HEK293 (cell line): ENCODE results near the gene RBMS1.
A peak's percentile ranks its signal among the peaks of the same experiment; 100 is the strongest.

Source experiments
- CTCF ChIA-PET: fragments of 350-600 bp; formaldehyde crosslinking; extraction: SDS; loops from one replicate; lab custom pipeline; 2021; ENCODE audit warnings: antibody characterized with exemption; lab: Yijun Ruan, JAX
- POLR2A ChIA-PET: fragments of 300-600 bp; formaldehyde crosslinking; extraction: SDS; loops from one replicate; lab custom pipeline; 2020; ENCODE audit warnings: antibody characterized with exemption, inconsistent platforms; lab: Yijun Ruan, JAX
- H3K27ac ChIP-seq: fragments of 200-500 bp; sonication (Bioruptor generic); 2 replicates; pipeline ENCODE4 v1.5.1; 2014; ENCODE audit warnings: low read depth, low read length, control low read depth, inconsistent platforms; ENCODE audit errors: extremely low read depth
- H3K36me3 ChIP-seq, 2 experiments: fragments of 200-500 bp in 1 of 2; sonication (Bioruptor generic) in 1 of 2; 1 replicate in 1 of 2; 2 replicates in 1 of 2; pipeline ENCODE4 v1.5.1; 2014 to 2017; ENCODE audit warnings: inconsistent platforms in 2 of 2, low read length in 2 of 2; ENCODE audit not compliant: control insufficient read depth in 2 of 2, insufficient read depth in 1 of 2
- H3K4me1 ChIP-seq: fragments of 200-500 bp; sonication (Bioruptor generic); 2 replicates; pipeline ENCODE4 v1.5.1; 2014; ENCODE audit warnings: mild to moderate bottlenecking, low read length, inconsistent platforms; ENCODE audit not compliant: control insufficient read depth, insufficient read depth
- H3K4me3 ChIP-seq: 2 replicates; pipeline ENCODE4 v1.5.1; 2011; ENCODE audit warnings: low read depth, mild to moderate bottlenecking, control low read depth, low read length, moderate library complexity
- H3K9me3 ChIP-seq: fragments of 200-500 bp; sonication (Bioruptor generic); 2 replicates; pipeline ENCODE4 v1.5.1; 2014; ENCODE audit warnings: low read depth, low read length, inconsistent platforms; ENCODE audit not compliant: control insufficient read depth, insufficient read depth
- GLI2 ChIP-seq: fragments of 450-650 bp; formaldehyde crosslinking; IDR thresholded peaks from 2 replicates; pipeline ENCODE4; 2017; ENCODE audit warnings: missing biosample characterization, missing genetic modification characterization, low read depth, borderline replicate concordance
- GLIS2 ChIP-seq: fragments of 450-650 bp; formaldehyde crosslinking; IDR thresholded peaks from 2 replicates; pipeline ENCODE4 v1.5.1; 2016; ENCODE audit warnings: missing biosample characterization, missing genetic modification characterization
- KLF1 ChIP-seq: fragments of 450-650 bp; formaldehyde crosslinking; IDR thresholded peaks from 2 replicates; pipeline ENCODE4 v1.5.1; 2016; ENCODE audit warnings: missing biosample characterization, missing genetic modification characterization
- REPIN1 ChIP-seq: fragments of 450-650 bp; formaldehyde crosslinking; IDR thresholded peaks from 2 replicates; pipeline ENCODE4 v1.5.1; 2017; ENCODE audit warnings: missing biosample characterization, missing genetic modification characterization, low read depth
- SP7 ChIP-seq: fragments of 450-650 bp; formaldehyde crosslinking; IDR thresholded peaks from 2 replicates; pipeline ENCODE4 v1.5.1; 2016; ENCODE audit warnings: missing biosample characterization, missing genetic modification characterization
- WT1 ChIP-seq: fragments of 450-650 bp; formaldehyde crosslinking; IDR thresholded peaks from 2 replicates; pipeline ENCODE4 v1.5.1; 2016; ENCODE audit warnings: missing biosample characterization, missing genetic modification characterization
- ZBTB20 ChIP-seq: fragments of 450-650 bp; formaldehyde crosslinking; IDR thresholded peaks from 2 replicates; pipeline ENCODE4 v1.5.1; 2016; ENCODE audit warnings: missing biosample characterization, missing genetic modification characterization
- ZBTB8A ChIP-seq: fragments of 450-650 bp; formaldehyde crosslinking; IDR thresholded peaks from 2 replicates; pipeline ENCODE4 v1.5.1; 2016; ENCODE audit warnings: missing biosample characterization, missing genetic modification characterization
- ZFHX2 ChIP-seq: fragments of 450-650 bp; formaldehyde crosslinking; conservative IDR thresholded peaks from 2 replicates; pipeline ENCODE4 v1.5.1; 2016; ENCODE audit warnings: missing biosample characterization, missing genetic modification characterization
- ZFP69B ChIP-seq: fragments of 450-650 bp; formaldehyde crosslinking; IDR thresholded peaks from 2 replicates; pipeline ENCODE4 v1.5.1; 2016; ENCODE audit warnings: missing biosample characterization, missing genetic modification characterization
- ZNF138 ChIP-seq: fragments of 450-650 bp; formaldehyde crosslinking; IDR thresholded peaks from 2 replicates; pipeline ENCODE4 v1.5.1; 2016; ENCODE audit warnings: missing biosample characterization, missing genetic modification characterization, borderline replicate concordance
- ZNF146 ChIP-seq: fragments of 450-650 bp; formaldehyde crosslinking; IDR thresholded peaks from 2 replicates; pipeline ENCODE4 v1.5.1; 2016; ENCODE audit warnings: missing biosample characterization, missing genetic modification characterization
- ZNF16 ChIP-seq: fragments of 450-650 bp; formaldehyde crosslinking; IDR thresholded peaks from 2 replicates; pipeline ENCODE4 v1.5.1; 2016; ENCODE audit warnings: low read depth, missing biosample characterization, missing genetic modification characterization
- ZNF175 ChIP-seq: fragments of 450-650 bp; formaldehyde crosslinking; IDR thresholded peaks from 2 replicates; pipeline ENCODE4 v1.5.1; 2016; ENCODE audit warnings: missing biosample characterization, missing genetic modification characterization
- ZNF426 ChIP-seq: fragments of 450-650 bp; formaldehyde crosslinking; IDR thresholded peaks from 2 replicates; pipeline ENCODE4 v1.5.1; 2017; ENCODE audit warnings: missing biosample characterization, missing genetic modification characterization, mild to moderate bottlenecking, inconsistent platforms, moderate library complexity
- ZNF473 ChIP-seq: fragments of 450-650 bp; formaldehyde crosslinking; IDR thresholded peaks from 2 replicates; pipeline ENCODE4 v1.5.1; 2017; ENCODE audit warnings: missing biosample characterization, missing genetic modification characterization
- ZNF555 ChIP-seq: fragments of 450-650 bp; formaldehyde crosslinking; conservative IDR thresholded peaks from 2 replicates; pipeline ENCODE4 v1.5.1; 2017; ENCODE audit warnings: missing biosample characterization, mild to moderate bottlenecking, missing genetic modification characterization, inconsistent platforms
- ZNF792 ChIP-seq: fragments of 450-650 bp; formaldehyde crosslinking; IDR thresholded peaks from 2 replicates; pipeline ENCODE4 v1.5.1; 2016; ENCODE audit warnings: missing biosample characterization, missing genetic modification characterization
- TF ChIP-seq, protein P1 (sequence below): fragments of 450-650 bp; formaldehyde crosslinking; IDR thresholded peaks from 2 replicates; pipeline ENCODE4 v1.5.1; 2016; ENCODE audit warnings: missing biosample characterization, missing genetic modification characterization
- TF ChIP-seq, protein P2 (sequence below): fragments of 450-650 bp; formaldehyde crosslinking; conservative IDR thresholded peaks from 2 replicates; pipeline ENCODE4 v1.5.1; 2016; ENCODE audit warnings: low read depth, missing biosample characterization, missing genetic modification characterization
- TF ChIP-seq, protein P3 (sequence below): fragments of 450-650 bp; formaldehyde crosslinking; optimal IDR thresholded peaks from 2 replicates; pipeline ENCODE3; 2016; ENCODE audit warnings: missing biosample characterization, mild to moderate bottlenecking, missing genetic modification characterization
- TF ChIP-seq, protein P4 (sequence below): fragments of 450-650 bp; formaldehyde crosslinking; IDR thresholded peaks from 2 replicates; pipeline ENCODE4 v1.5.1; 2017; ENCODE audit warnings: missing biosample characterization, mild to moderate bottlenecking, missing genetic modification characterization, moderate library complexity
- TF ChIP-seq, protein P5 (sequence below): fragments of 450-650 bp; formaldehyde crosslinking; IDR thresholded peaks from 2 replicates; pipeline ENCODE4 v1.5.1; 2017; ENCODE audit warnings: missing biosample characterization, missing genetic modification characterization
- TF ChIP-seq, protein P6 (sequence below): fragments of 450-650 bp; formaldehyde crosslinking; IDR thresholded peaks from 2 replicates; pipeline ENCODE4 v1.5.1; 2016; ENCODE audit warnings: missing biosample characterization, missing genetic modification characterization

Gene RBMS1

DNA sequence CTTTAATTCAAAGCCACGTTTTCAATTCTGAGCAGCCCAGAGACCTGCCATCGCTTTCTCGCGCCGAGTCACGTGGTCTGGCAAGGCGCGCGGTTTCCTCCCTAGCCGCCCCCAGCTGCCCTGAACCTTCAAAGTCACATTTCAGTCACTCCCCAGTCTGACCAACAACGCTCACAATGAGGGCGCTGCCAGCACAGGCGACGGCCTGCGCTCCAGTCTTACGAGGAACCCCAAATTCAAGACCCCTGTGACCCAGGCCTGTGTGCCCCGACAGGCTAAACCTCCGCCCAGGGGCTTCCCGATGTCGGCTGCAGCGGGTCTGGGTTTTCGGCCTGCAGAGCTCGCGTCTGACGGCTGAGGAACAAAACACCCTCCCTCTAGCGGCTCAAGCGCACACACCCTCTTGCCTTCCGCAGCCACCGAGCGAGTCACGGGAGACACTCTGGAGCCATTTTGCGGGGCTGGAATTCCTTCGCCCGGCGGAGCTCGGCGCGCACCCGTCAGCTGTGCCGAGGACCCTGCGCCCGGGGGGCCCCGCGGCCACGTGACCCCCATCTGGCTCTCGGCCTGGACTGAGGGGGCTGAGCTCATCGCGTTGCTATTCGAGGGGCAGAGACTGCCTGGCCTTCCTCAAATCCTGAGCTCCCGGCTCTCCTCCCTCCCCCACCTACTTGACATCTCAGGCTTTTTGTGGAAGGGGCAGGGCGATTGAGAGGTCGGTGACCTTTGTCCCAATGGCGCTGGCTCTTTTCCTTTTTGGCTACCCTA is 223.6 kb downstream of the RBMS1 start (continued):
- TF ChIP-seq ZNF16 (no peak), ZFHX2 (tag by site-specific recombination) (peak; percentile 33; the same call in 1 of the 2 replicates), ZNF792 (tag by site-specific recombination) (no peak), GLIS2 (peak; percentile 88), KLF1 (tag by site-specific recombination) (0 out of 2 replicates have a peak, but pooled peaks have one; percentile 26), ZBTB20 (tag by site-specific recombination) (peak; percentile 75; the same call in 1 of the 2 replicates)
- TF ChIP-seq, protein P1, sequence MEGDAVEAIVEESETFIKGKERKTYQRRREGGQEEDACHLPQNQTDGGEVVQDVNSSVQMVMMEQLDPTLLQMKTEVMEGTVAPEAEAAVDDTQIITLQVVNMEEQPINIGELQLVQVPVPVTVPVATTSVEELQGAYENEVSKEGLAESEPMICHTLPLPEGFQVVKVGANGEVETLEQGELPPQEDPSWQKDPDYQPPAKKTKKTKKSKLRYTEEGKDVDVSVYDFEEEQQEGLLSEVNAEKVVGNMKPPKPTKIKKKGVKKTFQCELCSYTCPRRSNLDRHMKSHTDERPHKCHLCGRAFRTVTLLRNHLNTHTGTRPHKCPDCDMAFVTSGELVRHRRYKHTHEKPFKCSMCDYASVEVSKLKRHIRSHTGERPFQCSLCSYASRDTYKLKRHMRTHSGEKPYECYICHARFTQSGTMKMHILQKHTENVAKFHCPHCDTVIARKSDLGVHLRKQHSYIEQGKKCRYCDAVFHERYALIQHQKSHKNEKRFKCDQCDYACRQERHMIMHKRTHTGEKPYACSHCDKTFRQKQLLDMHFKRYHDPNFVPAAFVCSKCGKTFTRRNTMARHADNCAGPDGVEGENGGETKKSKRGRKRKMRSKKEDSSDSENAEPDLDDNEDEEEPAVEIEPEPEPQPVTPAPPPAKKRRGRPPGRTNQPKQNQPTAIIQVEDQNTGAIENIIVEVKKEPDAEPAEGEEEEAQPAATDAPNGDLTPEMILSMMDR (tag by site-specific recombination) = peak; percentile 94
- TF ChIP-seq, protein P2, sequence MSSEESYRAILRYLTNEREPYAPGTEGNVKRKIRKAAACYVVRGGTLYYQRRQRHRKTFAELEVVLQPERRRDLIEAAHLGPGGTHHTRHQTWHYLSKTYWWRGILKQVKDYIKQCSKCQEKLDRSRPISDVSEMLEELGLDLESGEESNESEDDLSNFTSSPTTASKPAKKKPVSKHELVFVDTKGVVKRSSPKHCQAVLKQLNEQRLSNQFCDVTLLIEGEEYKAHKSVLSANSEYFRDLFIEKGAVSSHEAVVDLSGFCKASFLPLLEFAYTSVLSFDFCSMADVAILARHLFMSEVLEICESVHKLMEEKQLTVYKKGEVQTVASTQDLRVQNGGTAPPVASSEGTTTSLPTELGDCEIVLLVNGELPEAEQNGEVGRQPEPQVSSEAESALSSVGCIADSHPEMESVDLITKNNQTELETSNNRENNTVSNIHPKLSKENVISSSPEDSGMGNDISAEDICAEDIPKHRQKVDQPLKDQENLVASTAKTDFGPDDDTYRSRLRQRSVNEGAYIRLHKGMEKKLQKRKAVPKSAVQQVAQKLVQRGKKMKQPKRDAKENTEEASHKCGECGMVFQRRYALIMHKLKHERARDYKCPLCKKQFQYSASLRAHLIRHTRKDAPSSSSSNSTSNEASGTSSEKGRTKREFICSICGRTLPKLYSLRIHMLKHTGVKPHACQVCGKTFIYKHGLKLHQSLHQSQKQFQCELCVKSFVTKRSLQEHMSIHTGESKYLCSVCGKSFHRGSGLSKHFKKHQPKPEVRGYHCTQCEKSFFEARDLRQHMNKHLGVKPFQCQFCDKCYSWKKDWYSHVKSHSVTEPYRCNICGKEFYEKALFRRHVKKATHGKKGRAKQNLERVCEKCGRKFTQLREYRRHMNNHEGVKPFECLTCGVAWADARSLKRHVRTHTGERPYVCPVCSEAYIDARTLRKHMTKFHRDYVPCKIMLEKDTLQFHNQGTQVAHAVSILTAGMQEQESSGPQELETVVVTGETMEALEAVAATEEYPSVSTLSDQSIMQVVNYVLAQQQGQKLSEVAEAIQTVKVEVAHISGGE = 0 out of 2 replicates have a peak, but pooled peaks have one; percentile 14

DNA sequence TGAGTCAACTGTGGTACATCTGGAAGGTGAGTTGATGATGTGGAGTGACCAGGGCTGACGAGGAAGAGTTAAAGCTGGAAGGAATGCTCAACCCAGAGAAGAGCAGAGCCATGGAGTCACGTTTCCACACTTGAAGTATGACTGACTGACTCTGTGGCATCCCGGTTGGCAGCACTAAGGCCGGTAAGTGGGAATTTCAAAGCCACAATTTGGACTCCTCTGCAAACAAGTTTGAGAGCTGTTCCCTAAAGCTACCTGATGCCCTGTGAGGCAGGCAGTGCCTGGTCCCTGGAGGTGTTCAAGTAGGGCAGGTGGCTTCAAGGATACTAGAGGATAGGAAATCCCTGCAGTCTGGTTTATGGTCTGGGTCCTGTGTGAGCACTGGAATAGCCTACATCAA is 224.2 kb downstream of the RBMS1 start:
- no peak overlapping the region for H3K4me3 ChIP-seq
- POLR2A ChIA-PET = interaction anchor here (1.1 to 1.5 kb wide), 4 partner anchors 28 to 160 kb away, joined by 3 to 6 read pairs (median 4); no protein-coding TSS in a partner anchor
- TF ChIP-seq ZNF146 (no peak), ZFP69B (no peak), ZNF138 (tag by site-specific recombination) (no peak), SP7 (tag by site-specific recombination) (no peak), ZNF426 (no peak), ZNF473 (tag by site-specific recombination) (no peak), REPIN1 (tag by site-specific recombination) (no peak), ZBTB8A (tag by site-specific recombination) (no peak), ZNF175 (tag by site-specific recombination) (no peak), GLI2 (tag by site-specific recombination) (no peak), WT1 (tag by site-specific recombination) (no peak), ZNF555 (tag by site-specific recombination) (no peak)
- TF ChIP-seq, protein P3, sequence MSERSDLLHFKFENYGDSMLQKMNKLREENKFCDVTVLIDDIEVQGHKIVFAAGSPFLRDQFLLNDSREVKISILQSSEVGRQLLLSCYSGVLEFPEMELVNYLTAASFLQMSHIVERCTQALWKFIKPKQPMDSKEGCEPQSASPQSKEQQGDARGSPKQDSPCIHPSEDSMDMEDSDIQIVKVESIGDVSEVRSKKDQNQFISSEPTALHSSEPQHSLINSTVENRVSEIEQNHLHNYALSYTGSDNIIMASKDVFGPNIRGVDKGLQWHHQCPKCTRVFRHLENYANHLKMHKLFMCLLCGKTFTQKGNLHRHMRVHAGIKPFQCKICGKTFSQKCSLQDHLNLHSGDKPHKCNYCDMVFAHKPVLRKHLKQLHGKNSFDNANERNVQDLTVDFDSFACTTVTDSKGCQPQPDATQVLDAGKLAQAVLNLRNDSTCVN (tag by site-specific recombination) = no peak
- TF ChIP-seq, protein P4, sequence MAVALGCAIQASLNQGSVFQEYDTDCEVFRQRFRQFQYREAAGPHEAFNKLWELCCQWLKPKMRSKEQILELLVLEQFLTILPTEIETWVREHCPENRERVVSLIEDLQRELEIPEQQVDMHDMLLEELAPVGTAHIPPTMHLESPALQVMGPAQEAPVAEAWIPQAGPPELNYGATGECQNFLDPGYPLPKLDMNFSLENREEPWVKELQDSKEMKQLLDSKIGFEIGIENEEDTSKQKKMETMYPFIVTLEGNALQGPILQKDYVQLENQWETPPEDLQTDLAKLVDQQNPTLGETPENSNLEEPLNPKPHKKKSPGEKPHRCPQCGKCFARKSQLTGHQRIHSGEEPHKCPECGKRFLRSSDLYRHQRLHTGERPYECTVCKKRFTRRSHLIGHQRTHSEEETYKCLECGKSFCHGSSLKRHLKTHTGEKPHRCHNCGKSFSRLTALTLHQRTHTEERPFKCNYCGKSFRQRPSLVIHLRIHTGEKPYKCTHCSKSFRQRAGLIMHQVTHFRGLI = no peak
- TF ChIP-seq, protein P5, sequence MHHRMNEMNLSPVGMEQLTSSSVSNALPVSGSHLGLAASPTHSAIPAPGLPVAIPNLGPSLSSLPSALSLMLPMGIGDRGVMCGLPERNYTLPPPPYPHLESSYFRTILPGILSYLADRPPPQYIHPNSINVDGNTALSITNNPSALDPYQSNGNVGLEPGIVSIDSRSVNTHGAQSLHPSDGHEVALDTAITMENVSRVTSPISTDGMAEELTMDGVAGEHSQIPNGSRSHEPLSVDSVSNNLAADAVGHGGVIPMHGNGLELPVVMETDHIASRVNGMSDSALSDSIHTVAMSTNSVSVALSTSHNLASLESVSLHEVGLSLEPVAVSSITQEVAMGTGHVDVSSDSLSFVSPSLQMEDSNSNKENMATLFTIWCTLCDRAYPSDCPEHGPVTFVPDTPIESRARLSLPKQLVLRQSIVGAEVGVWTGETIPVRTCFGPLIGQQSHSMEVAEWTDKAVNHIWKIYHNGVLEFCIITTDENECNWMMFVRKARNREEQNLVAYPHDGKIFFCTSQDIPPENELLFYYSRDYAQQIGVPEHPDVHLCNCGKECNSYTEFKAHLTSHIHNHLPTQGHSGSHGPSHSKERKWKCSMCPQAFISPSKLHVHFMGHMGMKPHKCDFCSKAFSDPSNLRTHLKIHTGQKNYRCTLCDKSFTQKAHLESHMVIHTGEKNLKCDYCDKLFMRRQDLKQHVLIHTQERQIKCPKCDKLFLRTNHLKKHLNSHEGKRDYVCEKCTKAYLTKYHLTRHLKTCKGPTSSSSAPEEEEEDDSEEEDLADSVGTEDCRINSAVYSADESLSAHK = no peak
- TF ChIP-seq, protein P6, sequence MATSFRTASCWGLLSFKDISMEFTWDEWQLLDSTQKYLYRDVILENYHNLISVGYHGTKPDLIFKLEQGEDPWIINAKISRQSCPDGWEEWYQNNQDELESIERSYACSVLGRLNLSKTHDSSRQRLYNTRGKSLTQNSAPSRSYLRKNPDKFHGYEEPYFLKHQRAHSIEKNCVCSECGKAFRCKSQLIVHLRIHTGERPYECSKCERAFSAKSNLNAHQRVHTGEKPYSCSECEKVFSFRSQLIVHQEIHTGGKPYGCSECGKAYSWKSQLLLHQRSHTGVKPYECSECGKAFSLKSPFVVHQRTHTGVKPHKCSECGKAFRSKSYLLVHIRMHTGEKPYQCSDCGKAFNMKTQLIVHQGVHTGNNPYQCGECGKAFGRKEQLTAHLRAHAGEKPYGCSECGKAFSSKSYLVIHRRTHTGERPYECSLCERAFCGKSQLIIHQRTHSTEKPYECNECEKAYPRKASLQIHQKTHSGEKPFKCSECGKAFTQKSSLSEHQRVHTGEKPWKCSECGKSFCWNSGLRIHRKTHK (tag by site-specific recombination) = no peak
- TF ChIP-seq, all 188 proteins: peak for 0

More for the DNA sequence above, 224.2 kb downstream of the RBMS1 start:
- Histone ChIP-seq H3K36me3 (no peaks in the 10 kb centered on the region), H3K4me1 (no peaks in the 10 kb centered on the region), H3K9me3 (no peaks in the 10 kb centered on the region), H3K27ac (peak overlapping the region; percentile 61; the same call in 1 of the 2 replicates)
- CTCF ChIA-PET = interaction anchor here (0.5 to 3.3 kb wide), 10 partner anchors 8 to 397 kb away, joined by 3 to 21 read pairs (median 3); no protein-coding TSS in a partner anchor
